CD4-positive, alpha-beta memory T cell (primary cell): ENCODE measurements around the gene TENT4B. TPM values are rescaled to one million over a fixed set of nuclear protein-coding genes. Genes with fewer than 3 reads are reported as not detected.

Experiments
- CTCF ChIA-PET: fragments of 350-600 bp; sonication (Branson Sonifier 250); formaldehyde crosslinking; loops from one replicate; lab custom pipeline; 2021; ENCODE audit warnings: inconsistent platforms; ENCODE audit not compliant: partially characterized antibody; lab: Charles Lee
- POLR2A ChIA-PET: fragments of 350-600 bp; sonication (Branson Sonifier 250); formaldehyde crosslinking; loops from one replicate; lab custom pipeline; 2021; ENCODE audit not compliant: partially characterized antibody; lab: Charles Lee
- DNase-seq, 5 donors: peaks; one replicate each; pipeline versions ENCODE4 v3.0.0 to v3.0.0-alpha.2; 2020 to 2022; ENCODE audit warnings: mixed read lengths in 1 of 5
- H3K27ac ChIP-seq: one replicate; pipeline ENCODE4 v1.7.0; 2013; ENCODE audit warnings: low read depth, low read length
- H3K27me3 ChIP-seq: 2 replicates; pipeline ENCODE4 v1.7.0; 2013; ENCODE audit warnings: mild to moderate bottlenecking, low read length, moderate library complexity; ENCODE audit not compliant: insufficient read depth
- H3K36me3 ChIP-seq: 2 replicates; pipeline ENCODE4 v1.7.0; 2013; ENCODE audit warnings: mild to moderate bottlenecking, low read length, moderate library complexity; ENCODE audit not compliant: insufficient read depth
- H3K4me1 ChIP-seq: 2 replicates; pipeline ENCODE4 v1.7.0; 2013; ENCODE audit warnings: mild to moderate bottlenecking, low read length, moderate library complexity; ENCODE audit not compliant: insufficient read depth
- H3K4me3 ChIP-seq, 2 donors: one replicate each; pipeline ENCODE4 v1.7.0; 2013; ENCODE audit warnings: low read length in 2 of 2, mild to moderate bottlenecking in 1 of 2
- H3K9me3 ChIP-seq, 2 donors: one replicate each; pipeline ENCODE4 v1.7.0; 2013; ENCODE audit warnings: low read length in 2 of 2, control low read depth in 1 of 2; ENCODE audit not compliant: control insufficient read depth in 1 of 2
- H3K27ac Mint-ChIP-seq, 7 donors: one replicate each; pipeline ENCODE4 v1.8.0; 2020 to 2021; ENCODE audit warnings: mixed read lengths in 7 of 7, mild to moderate bottlenecking in 6 of 7, inconsistent platforms in 3 of 7, moderate library complexity in 3 of 7
- H3K27me3 Mint-ChIP-seq, 2 donors: one replicate each; pipeline ENCODE4 v1.8.0; 2020 to 2021; ENCODE audit warnings: mixed read lengths in 2 of 2
- H3K36me3 Mint-ChIP-seq, 2 donors: one replicate each; pipeline ENCODE4 v1.8.0; 2020 to 2021; ENCODE audit warnings: mixed read lengths in 2 of 2, inconsistent platforms in 1 of 2, mild to moderate bottlenecking in 1 of 2
- H3K4me1 Mint-ChIP-seq, 4 donors: one replicate each; pipeline ENCODE4 v1.8.0; 2020 to 2021; ENCODE audit warnings: mixed read lengths in 4 of 4, mild to moderate bottlenecking in 1 of 4
- H3K4me3 Mint-ChIP-seq, 8 donors: one replicate each; pipeline ENCODE4 v1.8.0; 2020 to 2021; ENCODE audit warnings: mixed read lengths in 8 of 8, mild to moderate bottlenecking in 7 of 8, moderate library complexity in 6 of 8, inconsistent platforms in 3 of 8
- H3K9me3 Mint-ChIP-seq, 8 donors: one replicate each; pipeline ENCODE4 v1.8.0; 2020 to 2021; ENCODE audit warnings: mixed read lengths in 8 of 8, mild to moderate bottlenecking in 5 of 8, inconsistent platforms in 3 of 8, moderate library complexity in 1 of 8
- intact Hi-C: fragments of 100-400 bp; cut with micrococcal nuclease; formaldehyde crosslinking; loops from one replicate; pipeline ENCODE4 v1.15.1; 2023
- polyA plus RNA-seq, 2 donors: library from polyadenylated mRNA; unstranded; fragments of 300-500 nt; fragmentation: Illumina TruSeq; gene quantifications; one replicate each; pipeline ENCODE4 v1.2.3, GENCODE V29; 2021
- total RNA-seq, 2 experiments: library from RNA; stranded (reverse); gene quantifications; one replicate each; pipeline ENCODE4 v1.2.3, GENCODE V29; 2021

Gene TENT4B
- total and polyA plus RNA-seq, 4 experiments from 2014 or later = 2.7 to 23.5 (median 15.2) TPM

- H3K36me3 ChIP-seq = no peaks in the 10 kb centered on the region
- H3K27ac ChIP-seq = no peak overlapping the region
- no peak for DNase-seq
- H3K27ac Mint-ChIP-seq = peak overlapping the region; percentile 8 to 80 (median 39)
- H3K27me3 Mint-ChIP-seq = no peaks in the 10 kb centered on the region
- ChIA-PET CTCF (interaction anchor here (0.6 to 2.2 kb wide), 4 partner anchors 11 to 168 kb away, joined by 4 to 8 read pairs (median 4); partner anchors contain the start of gene CNEP1R1), POLR2A (interaction anchor here (0.7 kb wide), 1 partner anchor 85 kb away, joined by 3 read pairs; no protein-coding TSS in a partner anchor)
- peaks cover 45 to 81% (median 62%) of the 10 kb centered on the region in 4 donors for H3K4me1 Mint-ChIP-seq
- no peak overlapping the region for H3K4me3 ChIP-seq
- H3K27me3 ChIP-seq = no peaks in the 10 kb centered on the region
- peak overlapping the region in 1 of 8 donors; percentile 36 for H3K4me3 Mint-ChIP-seq
- H3K4me1 ChIP-seq = peaks cover 45% of the 10 kb centered on the region
- peaks cover 2 to 5% of the 10 kb centered on the region in 2 donors for H3K36me3 Mint-ChIP-seq
- intact Hi-C loops = no loop called here
- H3K9me3 ChIP-seq = no peaks in the 10 kb centered on the region
- H3K9me3 Mint-ChIP-seq = no peaks in the 10 kb centered on the region
Observed at GRCh38 chr16:50192386-50193050, 39.4 kb downstream of the TENT4B start.

- H3K4me1 ChIP-seq = peaks cover 39% of the 10 kb centered on the region
- H3K4me1 Mint-ChIP-seq = peaks cover 45 to 81% (median 63%) of the 10 kb centered on the region in 4 donors
- H3K36me3 ChIP-seq = no peaks in the 10 kb centered on the region
- H3K4me3 Mint-ChIP-seq = peak overlapping the region in 2 of 8 donors; percentile 39 to 43
- POLR2A ChIA-PET = no interaction called here
- no peaks in the 10 kb centered on the region for H3K27me3 ChIP-seq
- intact Hi-C loops = no loop called here
- H3K4me3 ChIP-seq = no peak overlapping the region
- H3K9me3 ChIP-seq = no peaks in the 10 kb centered on the region
- no peak for DNase-seq
- H3K36me3 Mint-ChIP-seq = peaks cover 2 to 5% of the 10 kb centered on the region in 2 donors
- H3K9me3 Mint-ChIP-seq = no peaks in the 10 kb centered on the region
- no peaks in the 10 kb centered on the region for H3K27me3 Mint-ChIP-seq
- CTCF ChIA-PET = interaction anchor here (1.5 to 2.2 kb wide), 2 partner anchors 17 to 169 kb away, joined by 4 to 8 read pairs; partner anchors contain the start of gene CNEP1R1
- H3K27ac Mint-ChIP-seq = peak overlapping the region in 6 of 7 donors; percentile 1 to 63 (median 28)
- H3K27ac ChIP-seq = no peak overlapping the region
Observed at GRCh38 chr16:50193594-50193993, 40.5 kb downstream of the TENT4B start.

GRCh38 chr16:50195276-50195675, 42.2 kb downstream of the TENT4B start:
- ChIA-PET POLR2A (interaction anchor here (0.9 kb wide), 1 partner anchor 129 kb away, joined by 3 read pairs; the partner anchor contains the start of gene HEATR3), CTCF (interaction anchor here (1.1 to 3.6 kb wide), 2 partner anchors 15 to 45 kb away, joined by 3 to 43 read pairs; no protein-coding TSS in a partner anchor)
- H3K36me3 Mint-ChIP-seq = peaks cover 2 to 5% of the 10 kb centered on the region in 2 donors
- H3K27me3 Mint-ChIP-seq = no peaks in the 10 kb centered on the region
- no peaks in the 10 kb centered on the region for H3K9me3 Mint-ChIP-seq
- H3K4me3 Mint-ChIP-seq = peak overlapping the region in 6 of 8 donors; percentile 1 to 76 (median 21)
- H3K27ac Mint-ChIP-seq = peak overlapping the region; percentile 15 to 75 (median 30)
- peaks cover 41% of the 10 kb centered on the region for H3K4me1 ChIP-seq
- H3K27me3 ChIP-seq = no peaks in the 10 kb centered on the region
- no peak overlapping the region for H3K27ac ChIP-seq
- intact Hi-C loops = no loop called here
- H3K4me3 ChIP-seq = no peak overlapping the region
- DNase-seq = no peak
- no peaks in the 10 kb centered on the region for H3K36me3 ChIP-seq
- no peaks in the 10 kb centered on the region for H3K9me3 ChIP-seq
- H3K4me1 Mint-ChIP-seq = peaks cover 42 to 81% (median 65%) of the 10 kb centered on the region in 4 donors

- H3K27ac Mint-ChIP-seq = peak overlapping the region in 5 of 7 donors; percentile 2 to 56 (median 21)
- ChIA-PET POLR2A (interaction anchor here (1.2 kb wide), 1 partner anchor 44 kb away, joined by 6 read pairs; no protein-coding TSS in a partner anchor), CTCF (interaction anchor here (1.1 to 3.6 kb wide), 3 partner anchors 14 to 128 kb away, joined by 3 to 43 read pairs (median 6); no protein-coding TSS in a partner anchor)
- no peak overlapping the region for H3K27ac ChIP-seq
- H3K36me3 Mint-ChIP-seq = peaks cover 1 to 5% of the 10 kb centered on the region in 2 donors
- no peaks in the 10 kb centered on the region for H3K9me3 ChIP-seq
- no peaks in the 10 kb centered on the region for H3K27me3 ChIP-seq
- peaks cover 39 to 80% (median 63%) of the 10 kb centered on the region in 4 donors for H3K4me1 Mint-ChIP-seq
- H3K9me3 Mint-ChIP-seq = no peaks in the 10 kb centered on the region
- no peaks in the 10 kb centered on the region for H3K36me3 ChIP-seq
- no peak overlapping the region for H3K4me3 ChIP-seq
- peak overlapping the region in 1 of 8 donors; percentile 47 for H3K4me3 Mint-ChIP-seq
- H3K4me1 ChIP-seq = peaks cover 41% of the 10 kb centered on the region
- intact Hi-C loops = no loop called here
- DNase-seq = no peak
- H3K27me3 Mint-ChIP-seq = no peaks in the 10 kb centered on the region
Observed at GRCh38 chr16:50195756-50196155, 42.6 kb downstream of the TENT4B start.

GRCh38 chr16:50197582-50197981, 44.5 kb downstream of the TENT4B start:
- no peaks in the 10 kb centered on the region for H3K36me3 ChIP-seq
- no peak for DNase-seq
- no peaks in the 10 kb centered on the region for H3K9me3 ChIP-seq
- peaks cover 1 to 5% of the 10 kb centered on the region in 2 donors for H3K36me3 Mint-ChIP-seq
- ChIA-PET CTCF (interaction anchor here (1.7 to 3.6 kb wide), 3 partner anchors 12 to 172 kb away, joined by 6 to 43 read pairs (median 6); partner anchors contain the start of gene CNEP1R1), POLR2A (interaction anchor here (1.4 to 1.8 kb wide), 2 partner anchors 13 to 172 kb away, joined by 3 to 12 read pairs; partner anchors contain the start of gene CNEP1R1)
- no peaks in the 10 kb centered on the region for H3K27me3 Mint-ChIP-seq
- peak overlapping the region in 1 of 7 donors; percentile 27 for H3K27ac Mint-ChIP-seq
- no peak overlapping the region for H3K4me3 Mint-ChIP-seq
- H3K4me1 ChIP-seq = peaks cover 49% of the 10 kb centered on the region
- intact Hi-C loops = no loop called here
- H3K4me1 Mint-ChIP-seq = peaks cover 41 to 84% (median 63%) of the 10 kb centered on the region in 4 donors
- H3K27ac ChIP-seq = no peak overlapping the region
- no peaks in the 10 kb centered on the region for H3K9me3 Mint-ChIP-seq
- no peaks in the 10 kb centered on the region for H3K27me3 ChIP-seq
- no peak overlapping the region for H3K4me3 ChIP-seq

- Mint-ChIP-seq H3K4me3 (peak overlapping the region in 2 of 8 donors; percentile 17 to 39), H3K4me1 (peaks cover 43 to 84% (median 63%) of the 10 kb centered on the region in 4 donors), H3K36me3 (no peaks in the 10 kb centered on the region), H3K27ac (peak overlapping the region in 1 of 7 donors; percentile 12), H3K9me3 (no peaks in the 10 kb centered on the region), H3K27me3 (no peaks in the 10 kb centered on the region)
- Histone ChIP-seq H3K36me3 (no peaks in the 10 kb centered on the region), H3K27ac (no peak overlapping the region), H3K4me3 (no peak overlapping the region), H3K9me3 (no peaks in the 10 kb centered on the region), H3K27me3 (no peaks in the 10 kb centered on the region), H3K4me1 (peaks cover 57% of the 10 kb centered on the region)
- DNase-seq = no peak
- ChIA-PET POLR2A (interaction anchor here (1.1 kb wide), 1 partner anchor 174 kb away, joined by 3 read pairs; the partner anchor contains the start of gene CNEP1R1), CTCF (interaction anchor here (1.2 to 1.9 kb wide), 3 partner anchors 9 to 466 kb away, joined by 3 to 14 read pairs (median 5); no protein-coding TSS in a partner anchor)
- intact Hi-C loops = no loop called here
Observed at GRCh38 chr16:50198802-50199403, 45.8 kb downstream of the TENT4B start.
